HEK293T (cell line): ENCODE measurements around the gene SERPINE2.

Experiments
- ARNT ChIP-seq: fragments of 450-650 bp; IDR thresholded peaks from 2 replicates; pipeline ENCODE4 v1.6.1; 2017; ENCODE audit warnings: mild to moderate bottlenecking
- BHLHE40 ChIP-seq: fragments of 450-650 bp; IDR thresholded peaks from 2 replicates; pipeline ENCODE4 v1.6.1; 2016; ENCODE audit warnings: mild to moderate bottlenecking, moderate library complexity, borderline replicate concordance
- ELF4 ChIP-seq: fragments of 450-650 bp; IDR thresholded peaks from 2 replicates; pipeline ENCODE4 v1.6.1; 2017; ENCODE audit warnings: antibody characterized with exemption
- FOXA1 ChIP-seq: fragments of 450-650 bp; IDR thresholded peaks from 2 replicates; pipeline ENCODE4 v1.6.1; 2016; ENCODE audit warnings: mild to moderate bottlenecking
- FOXM1 ChIP-seq: fragments of 450-650 bp; IDR thresholded peaks from 2 replicates; pipeline ENCODE4 v1.6.1; 2017; ENCODE audit warnings: mild to moderate bottlenecking, borderline replicate concordance
- L3MBTL2 ChIP-seq: fragments of 450-650 bp; conservative IDR thresholded peaks from 2 replicates; pipeline ENCODE4 v1.6.1; 2016; ENCODE audit warnings: mild to moderate bottlenecking
- NFRKB ChIP-seq: fragments of 450-650 bp; IDR thresholded peaks from 2 replicates; pipeline ENCODE4 v1.6.1; 2016; ENCODE audit warnings: mild to moderate bottlenecking, moderate library complexity
- PKNOX1 ChIP-seq: fragments of 450-650 bp; IDR thresholded peaks from 2 replicates; pipeline ENCODE4 v1.6.1; 2016
- SUZ12 ChIP-seq: fragments of 450-650 bp; IDR thresholded peaks from 2 replicates; pipeline ENCODE4 v1.6.1; 2016; ENCODE audit warnings: mild to moderate bottlenecking

GRCh38 chr2:223979730-223980396 is 59.2 kb downstream of the SERPINE2 start:
- TF ChIP-seq L3MBTL2 = no peak
- no peak for TF ChIP-seq FOXM1
- TF ChIP-seq ELF4 = no peak
- TF ChIP-seq NFRKB = no peak
- no peak for TF ChIP-seq ARNT
- TF ChIP-seq SUZ12 = no peak
- TF ChIP-seq FOXA1 = no peak
- no peak for TF ChIP-seq PKNOX1
- no peak for TF ChIP-seq BHLHE40
